Measurements from ENCODE around the gene PMM1.

DNA sequence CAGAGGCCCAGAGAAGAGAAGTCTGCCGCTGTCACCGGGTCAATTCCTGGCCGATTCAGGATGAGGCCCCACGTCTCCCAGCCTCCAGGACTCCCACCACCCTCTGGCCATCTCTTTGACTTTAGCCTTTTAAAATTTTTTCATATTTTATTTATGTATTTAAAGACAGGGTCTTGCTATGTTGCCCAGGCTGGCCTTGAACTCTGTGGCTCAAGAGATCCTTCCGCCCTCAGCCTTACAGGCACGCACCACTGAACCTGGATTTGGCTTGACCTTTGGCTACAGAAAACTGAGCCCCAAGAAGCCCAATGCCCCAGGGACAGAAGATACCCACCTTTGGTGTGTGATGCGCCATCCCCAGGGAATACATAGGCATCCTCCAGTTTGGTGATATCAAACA is 49.3 kb downstream of the PMM1 start:
- TF ChIP-seq CTCF (IDR thresholded peaks at IDR 0.05): no peak
- TF ChIP-seq POLR2A (IDR thresholded peaks at IDR 0.05): no peak

Measured in uterus (tissue), 2 donors.